GM12891 (cell line): ENCODE measurements around the gene PPP4R4.

Experiments used
- POLR2A ChIP-seq: IDR thresholded peaks from 2 replicates; pipeline ENCODE4 v1.6.1; 2011; ENCODE audit warnings: low read depth, low read length, control low read depth
- POLR2AphosphoS5 ChIP-seq: IDR thresholded peaks from 2 replicates; pipeline ENCODE4 v1.6.1; 2011; ENCODE audit warnings: low read depth, low read length, control low read depth
- POU2F2 ChIP-seq: IDR thresholded peaks from 2 replicates; pipeline ENCODE4 v1.6.1; 2011; ENCODE audit warnings: low read depth, mild to moderate bottlenecking, control low read depth, low read length, moderate library complexity
- SPI1 ChIP-seq: IDR thresholded peaks from 2 replicates; pipeline ENCODE4 v1.6.1; 2011; ENCODE audit warnings: low read depth, low read length, control low read depth
- TAF1 ChIP-seq: IDR thresholded peaks from 2 replicates; pipeline ENCODE4 v1.6.1; 2011; ENCODE audit warnings: low read depth, low read length, control low read depth

GRCh38 chr14:94172545-94172944 is 1.6 kb upstream of the PPP4R4 start:
- TF ChIP-seq POU2F2, result no peak
- TF ChIP-seq POLR2A, result no peak
- TF ChIP-seq POLR2AphosphoS5, result no peak
- no peak for TF ChIP-seq TAF1
- no peak for TF ChIP-seq SPI1
